Measurements from ENCODE around the gene USP33.

The USP33 gene

DNA sequence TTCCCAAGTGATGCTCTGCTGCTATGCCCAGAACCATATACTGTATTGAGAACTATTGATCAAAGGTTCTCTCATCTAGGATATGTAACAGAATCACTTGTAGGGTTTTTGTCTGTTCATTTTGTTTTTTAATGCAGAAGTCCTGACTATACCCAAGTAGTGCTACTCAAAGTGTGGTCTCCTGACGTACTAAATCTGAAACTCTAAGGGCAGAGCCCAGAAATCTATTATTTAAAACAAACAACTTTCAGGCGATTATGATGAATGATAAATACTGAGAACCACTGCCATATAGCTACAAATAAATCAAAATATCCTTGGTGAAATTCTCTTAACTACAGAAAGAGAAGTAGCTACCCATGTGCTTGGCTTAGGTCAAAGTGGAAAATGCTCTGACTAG, 87.3 kb downstream of the USP33 start:
- Histone ChIP-seq H3K27ac (no peak overlapping the region), H3K9me3 (ENCODE audit: severe bottlenecking) (no peaks in the 10 kb centered on the region), H3K27me3 (ENCODE audit: insufficient read depth, low read depth, severe bottlenecking) (no peaks in the 10 kb centered on the region), H3K4me3 (ENCODE audit: low read depth, low read length) (no peak overlapping the region), H3K36me3 (no peaks in the 10 kb centered on the region)
- TF ChIP-seq, protein P1, sequence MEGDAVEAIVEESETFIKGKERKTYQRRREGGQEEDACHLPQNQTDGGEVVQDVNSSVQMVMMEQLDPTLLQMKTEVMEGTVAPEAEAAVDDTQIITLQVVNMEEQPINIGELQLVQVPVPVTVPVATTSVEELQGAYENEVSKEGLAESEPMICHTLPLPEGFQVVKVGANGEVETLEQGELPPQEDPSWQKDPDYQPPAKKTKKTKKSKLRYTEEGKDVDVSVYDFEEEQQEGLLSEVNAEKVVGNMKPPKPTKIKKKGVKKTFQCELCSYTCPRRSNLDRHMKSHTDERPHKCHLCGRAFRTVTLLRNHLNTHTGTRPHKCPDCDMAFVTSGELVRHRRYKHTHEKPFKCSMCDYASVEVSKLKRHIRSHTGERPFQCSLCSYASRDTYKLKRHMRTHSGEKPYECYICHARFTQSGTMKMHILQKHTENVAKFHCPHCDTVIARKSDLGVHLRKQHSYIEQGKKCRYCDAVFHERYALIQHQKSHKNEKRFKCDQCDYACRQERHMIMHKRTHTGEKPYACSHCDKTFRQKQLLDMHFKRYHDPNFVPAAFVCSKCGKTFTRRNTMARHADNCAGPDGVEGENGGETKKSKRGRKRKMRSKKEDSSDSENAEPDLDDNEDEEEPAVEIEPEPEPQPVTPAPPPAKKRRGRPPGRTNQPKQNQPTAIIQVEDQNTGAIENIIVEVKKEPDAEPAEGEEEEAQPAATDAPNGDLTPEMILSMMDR (IDR thresholded peaks at IDR 0.05; ENCODE audit: low read depth, low read length): no peak
- no peak for DNase-seq

DNA sequence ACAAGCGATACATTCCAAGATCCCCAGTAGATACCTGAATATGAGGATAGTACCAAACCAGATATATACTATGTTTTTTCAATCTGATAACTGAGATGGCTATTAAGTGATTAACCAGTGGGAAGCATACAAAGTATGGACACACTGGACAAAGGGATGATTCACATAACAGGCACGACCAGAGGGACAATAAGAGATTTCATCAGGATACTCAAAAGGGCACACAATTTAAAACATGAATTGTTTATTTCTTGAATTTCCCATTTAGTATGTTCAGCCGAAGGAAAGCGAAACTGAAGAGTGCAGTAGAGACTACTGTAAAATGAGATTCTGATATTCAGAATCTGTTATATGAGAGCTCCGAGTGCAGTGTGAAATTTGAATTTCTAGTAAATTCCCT, 87.8 kb downstream of the USP33 start:
- Histone ChIP-seq H3K27me3 (ENCODE audit: insufficient read depth, low read depth, severe bottlenecking) (no peaks in the 10 kb centered on the region), H3K4me3 (ENCODE audit: low read depth, low read length) (no peak overlapping the region), H3K36me3 (no peaks in the 10 kb centered on the region), H3K9me3 (ENCODE audit: severe bottlenecking) (no peaks in the 10 kb centered on the region), H3K27ac (no peak overlapping the region)
- DNase-seq: no peak
- TF ChIP-seq, protein P1 (IDR thresholded peaks at IDR 0.05; ENCODE audit: low read depth, low read length): no peak

DNA sequence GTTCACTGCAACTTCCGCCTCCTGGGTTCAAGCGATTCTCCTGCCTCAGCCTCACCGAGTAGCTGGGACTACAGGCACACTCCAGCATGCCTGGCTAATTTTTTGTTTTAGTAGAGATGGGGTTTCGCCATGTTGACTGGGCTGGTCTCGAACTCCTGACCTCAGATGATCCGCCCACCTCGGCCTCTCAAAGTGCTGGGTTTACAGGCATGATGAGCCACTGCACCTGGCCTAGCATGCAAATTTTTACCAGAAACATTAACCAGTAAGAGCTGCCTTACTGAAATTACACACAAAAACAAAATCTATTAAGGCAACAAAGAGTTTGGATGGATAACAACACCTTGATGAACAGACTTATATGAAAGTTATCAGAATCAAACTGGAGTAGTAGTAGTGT, 89.3 kb downstream of the USP33 start:
- TF ChIP-seq, protein P1 (IDR thresholded peaks at IDR 0.05; ENCODE audit: low read depth, low read length): no peak
- H3K36me3 ChIP-seq: no peaks in the 10 kb centered on the region
- no peak overlapping the region for H3K4me3 ChIP-seq (ENCODE audit: low read depth, low read length)
- no peak overlapping the region for H3K27ac ChIP-seq
- H3K9me3 ChIP-seq (ENCODE audit: severe bottlenecking): no peaks in the 10 kb centered on the region
- DNase-seq: no peak
- H3K27me3 ChIP-seq (ENCODE audit: insufficient read depth, low read depth, severe bottlenecking): no peaks in the 10 kb centered on the region

DNA sequence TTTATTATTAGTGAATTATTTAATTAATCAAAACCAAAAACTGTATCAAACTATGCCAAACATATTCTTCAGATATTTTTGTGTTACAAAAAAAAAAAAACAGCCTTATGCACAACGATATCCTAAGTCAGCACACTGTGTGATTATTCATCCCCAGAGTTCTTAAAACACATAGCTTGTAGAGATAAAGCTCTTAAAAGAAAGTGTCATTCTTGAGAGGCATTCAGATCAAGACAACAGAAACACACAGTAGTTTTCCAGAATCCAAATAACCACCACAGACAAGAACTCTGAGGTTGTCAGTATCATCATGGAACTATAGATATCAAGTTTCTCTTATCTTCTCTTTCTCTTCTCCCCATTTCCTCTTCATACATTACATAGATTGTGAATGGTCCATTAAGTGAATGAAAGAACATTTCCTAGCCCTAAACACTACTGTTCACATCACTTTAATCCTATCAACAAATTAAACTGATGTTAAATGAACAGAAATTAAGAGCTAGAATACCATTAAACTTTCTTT, 90.7 kb downstream of the USP33 start:
- TF ChIP-seq, protein P1 (IDR thresholded peaks at IDR 0.05; ENCODE audit: low read depth, low read length): no peak

DNA sequence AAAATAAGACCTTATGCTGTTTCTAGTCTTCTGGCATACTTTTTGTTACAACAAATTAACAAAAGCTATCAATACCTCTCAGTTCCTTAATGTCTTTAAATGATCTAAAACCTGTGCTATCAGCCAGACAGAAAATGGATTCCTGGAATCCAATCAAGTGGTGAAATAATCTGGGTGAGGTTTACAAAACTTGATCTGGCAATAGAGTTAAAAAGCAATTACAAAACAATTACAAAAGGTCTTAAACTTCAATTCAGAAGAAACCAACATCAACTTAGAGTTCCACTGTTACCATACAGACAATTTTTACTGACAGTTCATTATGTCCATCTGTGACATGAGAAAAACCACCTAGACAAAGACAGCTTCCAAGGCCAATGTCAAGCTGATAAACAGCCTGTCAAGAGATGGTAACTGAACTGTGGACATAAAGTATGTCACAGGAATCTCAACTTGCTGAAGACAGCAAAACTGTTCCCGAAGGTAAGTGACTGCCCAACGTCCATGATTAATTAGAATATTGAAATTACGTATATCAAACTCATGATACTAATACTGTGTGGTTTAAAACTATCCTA, 94.6 kb downstream of the USP33 start:
- DNase-seq: no peak
- TF ChIP-seq, protein P1 (IDR thresholded peaks at IDR 0.05; ENCODE audit: low read depth, low read length): no peak
- H3K27ac ChIP-seq: no peak overlapping the region
- no peaks in the 10 kb centered on the region for H3K9me3 ChIP-seq (ENCODE audit: severe bottlenecking)
- no peaks in the 10 kb centered on the region for H3K27me3 ChIP-seq (ENCODE audit: insufficient read depth, low read depth, severe bottlenecking)
- no peak overlapping the region for H3K4me3 ChIP-seq (ENCODE audit: low read depth, low read length)
- H3K36me3 ChIP-seq: no peaks in the 10 kb centered on the region; the same call in 1 of the 2 replicates

More for the DNA sequence above, 90.7 kb downstream of the USP33 start:
- DNase-seq: no peak
- Histone ChIP-seq H3K4me3 (ENCODE audit: low read depth, low read length) (no peak overlapping the region), H3K27ac (no peak overlapping the region), H3K27me3 (ENCODE audit: insufficient read depth, low read depth, severe bottlenecking) (no peaks in the 10 kb centered on the region), H3K9me3 (ENCODE audit: severe bottlenecking) (no peaks in the 10 kb centered on the region), H3K36me3 (no peaks in the 10 kb centered on the region)

DNA sequence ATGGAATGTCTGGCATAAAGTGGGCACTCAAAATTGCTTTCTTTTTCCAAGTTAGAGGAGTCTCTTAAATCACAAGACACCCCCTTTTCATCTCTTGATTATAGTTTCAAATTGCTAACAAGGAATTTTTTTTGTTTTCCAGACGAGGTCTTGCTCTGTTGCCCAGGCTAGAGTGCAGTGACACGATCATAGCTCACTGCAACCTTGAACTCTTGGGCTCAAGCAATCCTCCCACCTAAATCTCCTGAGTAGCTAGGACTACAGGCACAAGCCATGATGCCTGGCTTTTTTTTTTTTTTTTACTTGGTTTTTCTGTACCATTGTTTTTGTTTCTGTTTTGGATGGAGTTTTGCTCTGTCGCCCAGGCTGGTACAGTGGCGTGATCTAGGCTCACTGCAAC, 98.0 kb downstream of the USP33 start:
- no peak overlapping the region for H3K27ac ChIP-seq
- no peaks in the 10 kb centered on the region; the same call in 1 of the 2 replicates for H3K36me3 ChIP-seq
- H3K9me3 ChIP-seq (ENCODE audit: severe bottlenecking): no peaks in the 10 kb centered on the region
- no peaks in the 10 kb centered on the region for H3K27me3 ChIP-seq (ENCODE audit: insufficient read depth, low read depth, severe bottlenecking)
- no peak overlapping the region for H3K4me3 ChIP-seq (ENCODE audit: low read depth, low read length)
- DNase-seq: no peak
- TF ChIP-seq, protein P1 (IDR thresholded peaks at IDR 0.05; ENCODE audit: low read depth, low read length): no peak
